MCF 10A (cell line): ENCODE data around the gene ISCU. TPM values are rescaled to one million over a fixed set of nuclear protein-coding genes. Genes with fewer than 3 reads are reported as not detected.

ENCODE experiments used
- BruUV-seq: library from RNA; stranded (reverse); fragments of 400-500 nt; replicated peaks from 2 replicates; lab custom pipeline; 2021; lab: Mats Ljungman, UMichigan
- CTCF ChIA-PET: fragments of 300-600 bp; sonication (Branson Sonifier 250); formaldehyde crosslinking; extraction: SDS; loops from one replicate; lab custom pipeline; 2021; ENCODE audit warnings: antibody characterized with exemption, inconsistent platforms; lab: Yijun Ruan, JAX
- POLR2A ChIA-PET: fragments of 300-600, 350-650 bp; sonication (Branson Sonifier 250); formaldehyde crosslinking; extraction: SDS; loops from one replicate; lab custom pipeline; 2020; ENCODE audit warnings: antibody characterized with exemption, inconsistent platforms; lab: Yijun Ruan, JAX
- DNase-seq: peaks from one replicate; pipeline ENCODE4 v3.0.0-alpha.2; 2018; ENCODE audit not compliant: unreplicated experiment
- H3K27ac Mint-ChIP-seq: one replicate; pipeline ENCODE4 v1.8.0; 2022; ENCODE audit warnings: mild to moderate bottlenecking, low read depth, mixed read lengths; ENCODE audit not compliant: unreplicated experiment
- H3K27me3 Mint-ChIP-seq: one replicate; pipeline ENCODE4 v1.8.0; 2022; ENCODE audit warnings: mixed read lengths; ENCODE audit not compliant: insufficient read depth, unreplicated experiment
- H3K36me3 Mint-ChIP-seq: one replicate; pipeline ENCODE4 v1.8.0; 2022; ENCODE audit warnings: mild to moderate bottlenecking, moderate library complexity, mixed read lengths; ENCODE audit not compliant: insufficient read depth, unreplicated experiment
- H3K4me1 Mint-ChIP-seq: one replicate; pipeline ENCODE4 v1.8.0; 2022; ENCODE audit warnings: mixed read lengths; ENCODE audit not compliant: insufficient read depth, unreplicated experiment
- H3K4me3 Mint-ChIP-seq: one replicate; pipeline ENCODE4 v1.8.0; 2022; ENCODE audit warnings: mild to moderate bottlenecking, moderate library complexity, mixed read lengths; ENCODE audit not compliant: unreplicated experiment
- H3K9me3 Mint-ChIP-seq: one replicate; pipeline ENCODE4 v1.8.0; 2022; ENCODE audit warnings: mixed read lengths; ENCODE audit not compliant: unreplicated experiment
- intact Hi-C: fragments of 100-400 bp; cut with micrococcal nuclease; formaldehyde crosslinking; loops from 2 replicates; pipeline ENCODE4 v1.14.1; 2022
- total RNA-seq: library from RNA; stranded (reverse); gene quantifications from 2 replicates; pipeline ENCODE4 v1.2.3, GENCODE V29; 2022
- TF ChIP-seq, protein P1 (sequence below): fragments of 200-600 bp; IDR thresholded peaks from one replicate; pipeline ENCODE4 v1.8.0; 2022; ENCODE audit warnings: antibody characterized with exemption, mild to moderate bottlenecking; ENCODE audit not compliant: unreplicated experiment

Gene ISCU
- total RNA-seq, 1 experiment from 2014 or later: 115 TPM

GRCh38 chr12:108606492-108606891, 44.1 kb downstream of the ISCU start:
- CTCF ChIA-PET: interaction anchor here (0.6 to 2.6 kb wide), 2 partner anchors 11 to 414 kb away, joined by 3 to 14 read pairs; no protein-coding TSS in a partner anchor
- H3K4me3 Mint-ChIP-seq: no peak overlapping the region
- BruUV-seq: no TSS peak
- no peaks in the 10 kb centered on the region for H3K27me3 Mint-ChIP-seq
- H3K4me1 Mint-ChIP-seq: no peaks in the 10 kb centered on the region
- H3K36me3 Mint-ChIP-seq: no peaks in the 10 kb centered on the region
- TF ChIP-seq, protein P1, sequence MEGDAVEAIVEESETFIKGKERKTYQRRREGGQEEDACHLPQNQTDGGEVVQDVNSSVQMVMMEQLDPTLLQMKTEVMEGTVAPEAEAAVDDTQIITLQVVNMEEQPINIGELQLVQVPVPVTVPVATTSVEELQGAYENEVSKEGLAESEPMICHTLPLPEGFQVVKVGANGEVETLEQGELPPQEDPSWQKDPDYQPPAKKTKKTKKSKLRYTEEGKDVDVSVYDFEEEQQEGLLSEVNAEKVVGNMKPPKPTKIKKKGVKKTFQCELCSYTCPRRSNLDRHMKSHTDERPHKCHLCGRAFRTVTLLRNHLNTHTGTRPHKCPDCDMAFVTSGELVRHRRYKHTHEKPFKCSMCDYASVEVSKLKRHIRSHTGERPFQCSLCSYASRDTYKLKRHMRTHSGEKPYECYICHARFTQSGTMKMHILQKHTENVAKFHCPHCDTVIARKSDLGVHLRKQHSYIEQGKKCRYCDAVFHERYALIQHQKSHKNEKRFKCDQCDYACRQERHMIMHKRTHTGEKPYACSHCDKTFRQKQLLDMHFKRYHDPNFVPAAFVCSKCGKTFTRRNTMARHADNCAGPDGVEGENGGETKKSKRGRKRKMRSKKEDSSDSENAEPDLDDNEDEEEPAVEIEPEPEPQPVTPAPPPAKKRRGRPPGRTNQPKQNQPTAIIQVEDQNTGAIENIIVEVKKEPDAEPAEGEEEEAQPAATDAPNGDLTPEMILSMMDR: no peak
- no peak for DNase-seq
- POLR2A ChIA-PET: no interaction called here
- H3K9me3 Mint-ChIP-seq: no peaks in the 10 kb centered on the region
- intact Hi-C loops: no loop called here
- H3K27ac Mint-ChIP-seq: no peak overlapping the region

- H3K4me1 Mint-ChIP-seq: peaks cover 6% of the 10 kb centered on the region
- no peak overlapping the region for H3K4me3 Mint-ChIP-seq
- H3K36me3 Mint-ChIP-seq: no peaks in the 10 kb centered on the region
- DNase-seq: no peak
- H3K9me3 Mint-ChIP-seq: no peaks in the 10 kb centered on the region
- no TSS peak for BruUV-seq
- ChIA-PET CTCF (interaction anchor here (0.6 to 2.6 kb wide), 3 partner anchors 10 to 88 kb away, joined by 3 to 14 read pairs (median 4); no protein-coding TSS in a partner anchor), POLR2A (no interaction called here)
- no peaks in the 10 kb centered on the region for H3K27me3 Mint-ChIP-seq
- H3K27ac Mint-ChIP-seq: no peak overlapping the region
- intact Hi-C loops: no loop called here
- TF ChIP-seq, protein P1: no peak
Measured at GRCh38 chr12:108607981-108608600, 45.7 kb downstream of the ISCU start.

- intact Hi-C loops: no loop called here
- no TSS peak for BruUV-seq
- ChIA-PET CTCF (interaction anchor here (0.6 to 2.6 kb wide), 3 partner anchors 9 to 89 kb away, joined by 3 to 14 read pairs (median 4); no protein-coding TSS in a partner anchor), POLR2A (no interaction called here)
- Mint-ChIP-seq H3K27me3 (no peaks in the 10 kb centered on the region), H3K27ac (no peak overlapping the region), H3K4me1 (peaks cover 6% of the 10 kb centered on the region), H3K4me3 (no peak overlapping the region), H3K9me3 (no peaks in the 10 kb centered on the region), H3K36me3 (no peaks in the 10 kb centered on the region)
- no peak for DNase-seq
- TF ChIP-seq, protein P1: no peak
Measured at GRCh38 chr12:108608616-108609015, 46.2 kb downstream of the ISCU start.

- TF ChIP-seq, protein P1: no peak
- intact Hi-C loops: no loop called here
- no TSS peak for BruUV-seq
- no peak overlapping the region for H3K27ac Mint-ChIP-seq
- ChIA-PET CTCF (interaction anchor here (0.6 to 1.1 kb wide), 2 partner anchors 9 to 63 kb away, joined by 3 to 5 read pairs; no protein-coding TSS in a partner anchor), POLR2A (interaction anchor here (0.9 kb wide), 1 partner anchor 44 kb away, joined by 4 read pairs; no protein-coding TSS in a partner anchor)
- H3K27me3 Mint-ChIP-seq: no peaks in the 10 kb centered on the region
- H3K4me3 Mint-ChIP-seq: no peak overlapping the region
- no peaks in the 10 kb centered on the region for H3K36me3 Mint-ChIP-seq
- no peak for DNase-seq
- H3K4me1 Mint-ChIP-seq: peaks cover 6% of the 10 kb centered on the region
- no peaks in the 10 kb centered on the region for H3K9me3 Mint-ChIP-seq
Measured at GRCh38 chr12:108609537-108610335, 47.3 kb downstream of the ISCU start.
